B cell (primary cell): ENCODE results near the gene GNL3. TPM values are rescaled to one million over a fixed set of nuclear protein-coding genes. Genes with fewer than 3 reads are reported as not detected.
A peak's percentile ranks its signal among the peaks of the same experiment; 100 is the strongest.

Experiments
- ATAC-seq: fragments of 200-7000 bp; cut with Tn5 transposase; one replicate; pipeline ENCODE4 v1.10.0; 2021; ENCODE audit warnings: low read depth, mild to moderate bottlenecking, moderate number of reproducible peaks, moderate library complexity
- CTCF ChIA-PET: fragments of 350-600 bp; sonication (Branson Sonifier 250); formaldehyde crosslinking; loops from one replicate; lab custom pipeline; 2021; ENCODE audit warnings: antibody characterized with exemption, inconsistent platforms; lab: Charles Lee
- POLR2A ChIA-PET: fragments of 350-600 bp; sonication (Branson Sonifier 250); formaldehyde crosslinking; loops from one replicate; lab custom pipeline; 2021; ENCODE audit warnings: antibody characterized with exemption; lab: Charles Lee
- DNase-seq: peaks from one replicate; pipeline ENCODE4 v3.0.0; 2013
- H2AFZ ChIP-seq: 2 replicates; pipeline ENCODE4 v1.6.1; 2012; ENCODE audit warnings: mild to moderate bottlenecking, low read depth, low read length; ENCODE audit not compliant: insufficient read depth, poor library complexity, severe bottlenecking
- H3K27ac ChIP-seq, 2 donors: 1 replicate in 1 of 2; 2 replicates in 1 of 2; pipeline ENCODE4 v1.5.1; 2012 to 2013; ENCODE audit warnings: low read length in 2 of 2, mild to moderate bottlenecking in 2 of 2, moderate library complexity in 1 of 2
- H3K27me3 ChIP-seq, 4 experiments: fragments of 200-600 bp in 1 of 4; sonication (generic) in 1 of 4; replicated peaks in 1 of 4; 1 replicate in 2 of 4; 2 replicates in 2 of 4; pipeline versions ENCODE4 v1.6.1 to v1.7.0; 2013 to 2016; ENCODE audit warnings: low read length in 3 of 4, mild to moderate bottlenecking in 2 of 4, mixed read lengths in 1 of 4, moderate library complexity in 1 of 4; ENCODE audit not compliant: insufficient read depth in 4 of 4, control insufficient read depth in 3 of 4; ENCODE audit errors: control extremely low read depth in 1 of 4
- H3K36me3 ChIP-seq, 2 experiments: replicated peaks in 1 of 2; 1 replicate in 1 of 2; 2 replicates in 1 of 2; pipeline versions ENCODE4 v1.6.1 to v1.7.1; 2013; ENCODE audit warnings: low read length in 1 of 2; ENCODE audit not compliant: insufficient read depth in 2 of 2, control insufficient read depth in 1 of 2; ENCODE audit errors: control extremely low read depth in 1 of 2, extremely low read depth in 1 of 2
- H3K4me1 ChIP-seq, 2 donors: fragments of 200-600 bp in 1 of 2; sonication (generic) in 1 of 2; 1 replicate in 1 of 2; 2 replicates in 1 of 2; pipeline versions ENCODE4 v1.5.1 to v1.6.1; 2013 to 2017; ENCODE audit warnings: low read length in 2 of 2; ENCODE audit not compliant: control insufficient read depth in 2 of 2, insufficient read depth in 2 of 2
- H3K4me2 ChIP-seq: replicated peaks from 2 replicates; pipeline ENCODE3; 2012; ENCODE audit warnings: mild to moderate bottlenecking, low read depth, low read length; ENCODE audit not compliant: poor library complexity, severe bottlenecking
- H3K4me3 ChIP-seq, 5 experiments: fragments of 200-600 bp in 1 of 5; sonication (generic) in 1 of 5; 1 replicate in 3 of 5; 2 replicates in 2 of 5; pipeline versions ENCODE4 v1.5.1 to v1.7.0; 2011 to 2016; ENCODE audit warnings: low read length in 4 of 5, mild to moderate bottlenecking in 4 of 5, low read depth in 2 of 5, control low read depth in 1 of 5, moderate library complexity in 1 of 5; ENCODE audit not compliant: insufficient read depth in 1 of 5; ENCODE audit errors: control extremely low read depth in 1 of 5, extremely low read depth in 1 of 5
- H3K79me2 ChIP-seq: fragments of 200-600 bp; sonication (generic); one replicate; pipeline ENCODE4 v1.6.0; 2016; ENCODE audit warnings: low read length; ENCODE audit not compliant: control insufficient read depth, insufficient read depth
- H3K9ac ChIP-seq: fragments of 200-600 bp; sonication (generic); 2 replicates; pipeline ENCODE4 v1.6.1; 2017; ENCODE audit warnings: mild to moderate bottlenecking, low read length, moderate library complexity
- H3K9me3 ChIP-seq, 3 donors: one replicate each; pipeline versions ENCODE4 v1.6.1 to v1.7.1; 2013; ENCODE audit warnings: low read length in 2 of 3; ENCODE audit not compliant: control insufficient read depth in 2 of 3, insufficient read depth in 1 of 3; ENCODE audit errors: control extremely low read depth in 1 of 3
- H4K20me1 ChIP-seq: 2 replicates; pipeline ENCODE4 v1.6.0; 2012; ENCODE audit warnings: mild to moderate bottlenecking, low read length; ENCODE audit not compliant: insufficient read depth, control insufficient read depth, poor library complexity, severe bottlenecking
- H3K27ac Mint-ChIP-seq: one replicate; pipeline ENCODE4 v1.8.0; 2021; ENCODE audit warnings: mixed read lengths
- H3K27me3 Mint-ChIP-seq: one replicate; pipeline ENCODE4 v1.8.0; 2021; ENCODE audit warnings: mixed read lengths
- H3K4me1 Mint-ChIP-seq: one replicate; pipeline ENCODE4 v1.8.0; 2021; ENCODE audit warnings: mixed read lengths
- H3K4me3 Mint-ChIP-seq: one replicate; pipeline ENCODE4 v1.8.0; 2021; ENCODE audit warnings: mixed read lengths
- H3K9me3 Mint-ChIP-seq: one replicate; pipeline ENCODE4 v1.8.0; 2022; ENCODE audit warnings: mixed read lengths; ENCODE audit not compliant: insufficient read depth
- CTCF ChIP-seq: fragments of 200-600 bp; IDR thresholded peaks from one replicate; pipeline ENCODE4 v1.8.0; 2022; ENCODE audit warnings: antibody characterized with exemption, mild to moderate bottlenecking
- EZH2 ChIP-seq: IDR thresholded peaks from 2 replicates; pipeline ENCODE4 v1.6.1; 2012; ENCODE audit warnings: borderline replicate concordance, low read depth, mild to moderate bottlenecking, moderate library complexity, low read length; ENCODE audit not compliant: insufficient read depth, poor library complexity, severe bottlenecking
- WGBS: methylation state at CpG from one replicate; pipeline ENCODE4 v1.1.5; 2013; ENCODE audit warnings: missing lambda C conversion rate; ENCODE audit not compliant: insufficient coverage; 5-methylcytosine and 5-hydroxymethylcytosine counted together
- intact Hi-C: fragments of 100-400 bp; cut with micrococcal nuclease; formaldehyde crosslinking; loops from one replicate; pipeline ENCODE4 v1.10.0; 2022
- polyA plus RNA-seq: library from polyadenylated mRNA; depleted of rRNA; stranded (reverse); fragments of >200 nt; gene quantifications from 2 replicates; pipeline ENCODE4 v1.2.3, GENCODE V29; 2012
- total RNA-seq, 2 donors: library from RNA; stranded (reverse); fragments of 120-200 nt in 1 of 2; gene quantifications; 1 replicate in 1 of 2; 2 replicates in 1 of 2; pipeline versions ENCODE4 v1.2.3 to v1.2.4, GENCODE V29; 2013 to 2022

Gene GNL3
- total and polyA plus RNA-seq, 2 donors (not counting 1 experiment from before 2014, with no cell fraction given), result 32.6 to 68.5 TPM

GRCh38 chr3:52690560-52690959 is 4.7 kb downstream of the GNL3 start:
- peak overlapping the region in 1 of 2 donors; percentile 20 for H3K27ac ChIP-seq
- Mint-ChIP-seq H3K4me1 (peaks cover 15% of the 10 kb centered on the region), H3K27me3 (no peaks in the 10 kb centered on the region), H3K9me3 (no peaks in the 10 kb centered on the region), H3K27ac (no peak overlapping the region), H3K4me3 (no peak overlapping the region)
- no peaks in the 10 kb centered on the region for H3K27me3 ChIP-seq
- H3K9ac ChIP-seq, result no peak overlapping the region
- ChIA-PET CTCF (no interaction called here), POLR2A (no interaction called here)
- 91% methylated on average over 2 of the region's 2 CpGs for WGBS
- DNase-seq, result no peak
- no peak overlapping the region for H3K4me3 ChIP-seq
- no peak overlapping the region for H2AFZ ChIP-seq
- no peak overlapping the region for H3K4me2 ChIP-seq
- TF ChIP-seq EZH2 (no peak), CTCF (no peak)
- no peak for ATAC-seq
- H4K20me1 ChIP-seq, result peaks cover 25% of the 10 kb centered on the region
- H3K36me3 ChIP-seq, result peaks cover 6 to 79% of the 10 kb centered on the region in 2 experiments
- H3K9me3 ChIP-seq, result no peaks in the 10 kb centered on the region
- peaks cover 10 to 11% of the 10 kb centered on the region in 2 donors for H3K4me1 ChIP-seq
- H3K79me2 ChIP-seq, result peaks cover 22% of the 10 kb centered on the region
- intact Hi-C loops, result no loop called here

GRCh38 chr3:52693071-52693470 is 7.2 kb downstream of the GNL3 start:
- POLR2A ChIA-PET, result no interaction called here
- Mint-ChIP-seq H3K9me3 (no peaks in the 10 kb centered on the region), H3K4me3 (no peak overlapping the region), H3K27me3 (no peaks in the 10 kb centered on the region), H3K27ac (no peak overlapping the region), H3K4me1 (peaks cover 9% of the 10 kb centered on the region)
- ATAC-seq (no peak), DNase-seq (no peak)
- H3K36me3 ChIP-seq, result peaks cover 9 to 91% of the 10 kb centered on the region in 2 experiments
- no peak overlapping the region for H3K4me2 ChIP-seq
- H3K4me3 ChIP-seq, result no peak overlapping the region
- H3K79me2 ChIP-seq, result peaks cover under 1% of the 10 kb centered on the region
- peaks cover 0 to 10% of the 10 kb centered on the region in 2 donors for H3K4me1 ChIP-seq
- peaks cover 8% of the 10 kb centered on the region for H4K20me1 ChIP-seq
- no peak overlapping the region for H3K27ac ChIP-seq
- H2AFZ ChIP-seq, result no peak overlapping the region
- H3K27me3 ChIP-seq, result no peaks in the 10 kb centered on the region
- no peaks in the 10 kb centered on the region for H3K9me3 ChIP-seq
- no peak for TF ChIP-seq CTCF
- CTCF ChIA-PET, result interaction anchor here (0.6 kb wide), 1 partner anchor 281 kb away, joined by 3 read pairs; no protein-coding TSS in a partner anchor
- H3K9ac ChIP-seq, result no peak overlapping the region
- intact Hi-C loops, result no loop called here
